NCI-H1930 (cell line): ENCODE measurements around the gene ABCC6.
"Not testable (repeated sequence)": the region's sequence is repeated elsewhere in the genome, so short reads cannot be mapped to it uniquely, and the experiment has no call there.

ENCODE experiments used
- DNase-seq, 2 experiments: peaks; one replicate each; lab custom pipeline; 2025; lab: John Stamatoyannopoulos, UW

Gene ABCC6

GRCh38 chr16:16190546-16190945 lies 32.7 kb downstream of the ABCC6 start:
- no peak for DNase-seq

GRCh38 chr16:16189842-16190241 lies 33.5 kb downstream of the ABCC6 start:
- DNase-seq = no peak

- no peak for DNase-seq
These were observed 34.5 kb downstream of the ABCC6 start for GRCh38 chr16:16188827-16189226.

GRCh38 chr16:16186820-16187219 lies 36.5 kb downstream of the ABCC6 start:
- no peak for DNase-seq

- DNase-seq = no peak
These were observed 38.2 kb downstream of the ABCC6 start for GRCh38 chr16:16185095-16185494.

- no peak for DNase-seq
These were observed 38.7 kb downstream of the ABCC6 start for GRCh38 chr16:16184594-16184993.

- no peak for DNase-seq
These were observed 39.7 kb downstream of the ABCC6 start for GRCh38 chr16:16183562-16183961.

- DNase-seq = no peak
These were observed 40.4 kb downstream of the ABCC6 start for GRCh38 chr16:16182918-16183317.

GRCh38 chr16:16181748-16182147 lies 41.5 kb downstream of the ABCC6 start:
- DNase-seq = not testable (repeated sequence)

GRCh38 chr16:16178455-16179162 lies 44.7 kb downstream of the ABCC6 start:
- no peak for DNase-seq

GRCh38 chr16:16176328-16176727 lies 47.0 kb downstream of the ABCC6 start:
- DNase-seq = no peak

- DNase-seq = no peak
These were observed 48.0 kb downstream of the ABCC6 start for GRCh38 chr16:16175296-16175695.

- no peak for DNase-seq
These were observed 50.3 kb downstream of the ABCC6 start for GRCh38 chr16:16172991-16173390.

GRCh38 chr16:16171332-16171919 lies 51.9 kb downstream of the ABCC6 start:
- no peak for DNase-seq

- DNase-seq = no peak
These were observed 53.7 kb downstream of the ABCC6 start for GRCh38 chr16:16169615-16170014.

GRCh38 chr16:16168431-16168830 lies 54.9 kb downstream of the ABCC6 start:
- no peak for DNase-seq

GRCh38 chr16:16167927-16168326 lies 55.4 kb downstream of the ABCC6 start:
- no peak for DNase-seq

- no peak for DNase-seq
These were observed 56.3 kb downstream of the ABCC6 start for GRCh38 chr16:16166949-16167348.

GRCh38 chr16:16166085-16166484 lies 57.2 kb downstream of the ABCC6 start:
- no peak for DNase-seq

- no peak for DNase-seq
These were observed 59.1 kb downstream of the ABCC6 start for GRCh38 chr16:16164243-16164642.

- no peak for DNase-seq
These were observed 59.7 kb downstream of the ABCC6 start for GRCh38 chr16:16163571-16163970.

- no peak for DNase-seq
These were observed 60.2 kb downstream of the ABCC6 start for GRCh38 chr16:16163109-16163508.

GRCh38 chr16:16162591-16162990 lies 60.7 kb downstream of the ABCC6 start:
- DNase-seq = no peak

- not testable (repeated sequence) for DNase-seq
These were observed 61.5 kb downstream of the ABCC6 start for GRCh38 chr16:16161840-16162239.
